Tibial nerve (tissue), 4 donors: Measurements from ENCODE around the gene LMLN.

Experiments used
- EP300 ChIP-seq, 2 donors: sonication (generic); formaldehyde crosslinking; IDR thresholded peaks; one replicate each; pipeline ENCODE4 v1.6.1; 2017; ENCODE audit warnings: antibody characterized with exemption in 2 of 2, mild to moderate bottlenecking in 1 of 2
- POLR2A ChIP-seq, 2 donors: fragments of 450-650 bp; IDR thresholded peaks; one replicate each; pipeline ENCODE4 v1.6.1; 2017; ENCODE audit warnings: antibody characterized with exemption in 2 of 2, mild to moderate bottlenecking in 2 of 2, moderate library complexity in 2 of 2
- TF ChIP-seq, protein P1 (sequence below), 5 experiments: fragments of 200-600 bp in 3 of 5; fragments of 450-650 bp in 2 of 5; sonication (generic) in 3 of 5; IDR thresholded peaks; one replicate each; pipeline ENCODE4 v1.5.1; 2016 to 2019; ENCODE audit warnings: antibody characterized with exemption in 5 of 5, mild to moderate bottlenecking in 3 of 5, moderate library complexity in 2 of 5

DNA sequence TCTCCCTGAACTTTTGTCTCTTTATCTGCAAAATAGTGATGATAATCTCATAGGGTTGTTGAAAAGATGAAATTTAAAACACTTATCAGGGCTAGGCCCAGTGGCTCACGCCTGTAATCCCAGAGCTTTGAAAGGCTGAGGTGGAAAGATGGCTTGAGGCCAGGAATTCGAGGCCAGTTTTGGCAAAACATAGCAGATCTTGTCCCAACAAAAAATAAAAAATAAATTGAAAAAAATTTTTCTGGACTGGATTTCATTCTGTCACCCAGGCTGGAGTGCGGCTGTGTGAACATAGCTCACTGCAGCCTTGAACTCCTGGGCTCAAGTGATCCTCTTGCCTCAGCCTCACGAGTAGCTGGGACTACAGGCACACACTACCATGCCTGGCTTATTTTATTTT is 29.6 kb downstream of the LMLN start:
- no peak for TF ChIP-seq POLR2A (IDR thresholded peaks at IDR 0.05)
- TF ChIP-seq, protein P1, sequence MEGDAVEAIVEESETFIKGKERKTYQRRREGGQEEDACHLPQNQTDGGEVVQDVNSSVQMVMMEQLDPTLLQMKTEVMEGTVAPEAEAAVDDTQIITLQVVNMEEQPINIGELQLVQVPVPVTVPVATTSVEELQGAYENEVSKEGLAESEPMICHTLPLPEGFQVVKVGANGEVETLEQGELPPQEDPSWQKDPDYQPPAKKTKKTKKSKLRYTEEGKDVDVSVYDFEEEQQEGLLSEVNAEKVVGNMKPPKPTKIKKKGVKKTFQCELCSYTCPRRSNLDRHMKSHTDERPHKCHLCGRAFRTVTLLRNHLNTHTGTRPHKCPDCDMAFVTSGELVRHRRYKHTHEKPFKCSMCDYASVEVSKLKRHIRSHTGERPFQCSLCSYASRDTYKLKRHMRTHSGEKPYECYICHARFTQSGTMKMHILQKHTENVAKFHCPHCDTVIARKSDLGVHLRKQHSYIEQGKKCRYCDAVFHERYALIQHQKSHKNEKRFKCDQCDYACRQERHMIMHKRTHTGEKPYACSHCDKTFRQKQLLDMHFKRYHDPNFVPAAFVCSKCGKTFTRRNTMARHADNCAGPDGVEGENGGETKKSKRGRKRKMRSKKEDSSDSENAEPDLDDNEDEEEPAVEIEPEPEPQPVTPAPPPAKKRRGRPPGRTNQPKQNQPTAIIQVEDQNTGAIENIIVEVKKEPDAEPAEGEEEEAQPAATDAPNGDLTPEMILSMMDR (IDR thresholded peaks at IDR 0.05): no peak
- TF ChIP-seq EP300 (IDR thresholded peaks at IDR 0.05): no peak
